RPMI7951 (cell line): Measurements from ENCODE around the gene TCOF1. TPM values are rescaled to one million over a fixed set of nuclear protein-coding genes. Genes with fewer than 3 reads are reported as not detected.

Source experiments
- total RNA-seq: library from RNA; depleted of rRNA; stranded (reverse); fragments of >200 nt; shearing (Covaris generic); gene quantifications from 2 replicates; pipeline ENCODE4 v1.2.3, GENCODE V29; 2014; rRNA removed

TCOF1 gene
- total RNA-seq, 1 experiment from 2014 or later: 19.1 TPM

Other genes starting within 250 kb of the TCOF1 start
- gene PDGFRB, start 201.9 kb upstream of the TCOF1 start, total RNA-seq: 58.6 and 67.6 TPM in 2 replicates
- 0.24 and 0.98 TPM in 2 replicates for gene CDX1, start 190.9 kb upstream of the TCOF1 start, total RNA-seq
- gene SLC6A7, start 167.6 kb upstream of the TCOF1 start, total RNA-seq: not detected in 2 replicates
- 0.60 and 1.1 TPM in 2 replicates for gene CAMK2A, start 67.9 kb upstream of the TCOF1 start, total RNA-seq
- gene ARSI, start 54.8 kb upstream of the TCOF1 start, total RNA-seq: 0.10 TPM in 1 of 2 replicates, not detected in the other
- gene CD74, start 55.2 kb downstream of the TCOF1 start, total RNA-seq: 38.7 and 53.3 TPM in 2 replicates
- gene RPS14, start 92.0 kb downstream of the TCOF1 start, total RNA-seq: 2,147 and 2,510 TPM in 2 replicates
- 18.5 and 21.3 TPM in 2 replicates for gene NDST1, start 150.4 kb downstream of the TCOF1 start, total RNA-seq